ENCODE data around the gene KRT82.

Gene KRT82

GRCh38 chr12:52356762-52357580 is 49.2 kb downstream of the KRT82 start:
- ChIA-PET CTCF (no interaction called here), POLR2A (no interaction called here)
- TF ChIP-seq PKNOX1 (IDR thresholded peaks at IDR 0.05) = no peak
- TF ChIP-seq BHLHE40 (IDR thresholded peaks at IDR 0.05; ENCODE audit: borderline replicate concordance) = no peak
- TF ChIP-seq SUZ12 (IDR thresholded peaks at IDR 0.05) = no peak
- TF ChIP-seq ZNF384 (IDR thresholded peaks at IDR 0.05) = no peak
- no peak for TF ChIP-seq HDGF (IDR thresholded peaks at IDR 0.05; ENCODE audit: borderline replicate concordance)
- TF ChIP-seq FOXA1 (IDR thresholded peaks at IDR 0.05) = no peak
- TF ChIP-seq FOXK2 (IDR thresholded peaks at IDR 0.05) = no peak
- TF ChIP-seq TARDBP (IDR thresholded peaks at IDR 0.05) = no peak
- TF ChIP-seq ARNT (IDR thresholded peaks at IDR 0.05) = no peak
- no peak for TF ChIP-seq FOXM1 (IDR thresholded peaks at IDR 0.05; ENCODE audit: borderline replicate concordance)
- no peak for TF ChIP-seq L3MBTL2 (conservative IDR thresholded peaks at IDR 0.05)
- no peak for TF ChIP-seq SP1 (IDR thresholded peaks at IDR 0.05)
- TF ChIP-seq ELF4 (IDR thresholded peaks at IDR 0.05) = no peak
- TF ChIP-seq LEF1 (IDR thresholded peaks at IDR 0.05; ENCODE audit: borderline replicate concordance) = no peak
- no peak for TF ChIP-seq NFRKB (IDR thresholded peaks at IDR 0.05)
- no peak for TF ChIP-seq CTBP1 (IDR thresholded peaks at IDR 0.05; ENCODE audit: borderline replicate concordance)
- DNase-seq (ENCODE audit: extremely low spot score) = no peak

GRCh38 chr12:52356031-52356761 is 49.9 kb downstream of the KRT82 start:
- TF ChIP-seq CTBP1 (IDR thresholded peaks at IDR 0.05; ENCODE audit: borderline replicate concordance) = no peak
- no peak for TF ChIP-seq HDGF (IDR thresholded peaks at IDR 0.05; ENCODE audit: borderline replicate concordance)
- TF ChIP-seq BHLHE40 (IDR thresholded peaks at IDR 0.05; ENCODE audit: borderline replicate concordance) = no peak
- TF ChIP-seq TARDBP (IDR thresholded peaks at IDR 0.05) = no peak
- no peak for TF ChIP-seq ZNF384 (IDR thresholded peaks at IDR 0.05)
- no peak for TF ChIP-seq PKNOX1 (IDR thresholded peaks at IDR 0.05)
- TF ChIP-seq LEF1 (IDR thresholded peaks at IDR 0.05; ENCODE audit: borderline replicate concordance) = no peak
- no peak for TF ChIP-seq SP1 (IDR thresholded peaks at IDR 0.05)
- no peak for TF ChIP-seq FOXM1 (IDR thresholded peaks at IDR 0.05; ENCODE audit: borderline replicate concordance)
- TF ChIP-seq ELF4 (IDR thresholded peaks at IDR 0.05) = no peak
- TF ChIP-seq SUZ12 (IDR thresholded peaks at IDR 0.05) = no peak
- POLR2A ChIA-PET = no interaction called here
- CTCF ChIA-PET = no interaction called here
- DNase-seq (ENCODE audit: extremely low spot score) = no peak

- TF ChIP-seq ELF4 (IDR thresholded peaks at IDR 0.05) = no peak
- TF ChIP-seq PKNOX1 (IDR thresholded peaks at IDR 0.05) = no peak
- TF ChIP-seq FOXM1 (IDR thresholded peaks at IDR 0.05; ENCODE audit: borderline replicate concordance) = no peak
- no peak for TF ChIP-seq CTBP1 (IDR thresholded peaks at IDR 0.05; ENCODE audit: borderline replicate concordance)
- TF ChIP-seq FOXK2 (IDR thresholded peaks at IDR 0.05) = no peak
- TF ChIP-seq NFRKB (IDR thresholded peaks at IDR 0.05) = no peak
- TF ChIP-seq HDGF (IDR thresholded peaks at IDR 0.05; ENCODE audit: borderline replicate concordance) = no peak
- no peak for TF ChIP-seq BHLHE40 (IDR thresholded peaks at IDR 0.05; ENCODE audit: borderline replicate concordance)
- no peak for TF ChIP-seq L3MBTL2 (conservative IDR thresholded peaks at IDR 0.05)
- no peak for TF ChIP-seq SUZ12 (IDR thresholded peaks at IDR 0.05)
- ChIA-PET CTCF (no interaction called here), POLR2A (no interaction called here)
- DNase-seq (ENCODE audit: extremely low spot score) = no peak
Observed at GRCh38 chr12:52355176-52355575, 51.0 kb downstream of the KRT82 start.

GRCh38 chr12:52354200-52354599 is 51.9 kb downstream of the KRT82 start:
- POLR2A ChIA-PET = no interaction called here
- CTCF ChIA-PET = interaction anchor here (1.1 kb wide), 1 partner anchor 18 kb away, joined by 3 read pairs; no protein-coding TSS in a partner anchor
- no peak for TF ChIP-seq ELF4 (IDR thresholded peaks at IDR 0.05)
- no peak for TF ChIP-seq CTBP1 (IDR thresholded peaks at IDR 0.05; ENCODE audit: borderline replicate concordance)
- TF ChIP-seq ARNT (IDR thresholded peaks at IDR 0.05) = no peak
- TF ChIP-seq FOXK2 (IDR thresholded peaks at IDR 0.05) = no peak
- TF ChIP-seq SUZ12 (IDR thresholded peaks at IDR 0.05) = no peak
- TF ChIP-seq L3MBTL2 (conservative IDR thresholded peaks at IDR 0.05) = no peak
- TF ChIP-seq HDGF (IDR thresholded peaks at IDR 0.05; ENCODE audit: borderline replicate concordance) = no peak
- no peak for TF ChIP-seq FOXA1 (IDR thresholded peaks at IDR 0.05)
- no peak for DNase-seq (ENCODE audit: extremely low spot score)

GRCh38 chr12:52353766-52354165 is 52.4 kb downstream of the KRT82 start:
- POLR2A ChIA-PET = no interaction called here
- DNase-seq (ENCODE audit: extremely low spot score) = no peak
- TF ChIP-seq SP1 (IDR thresholded peaks at IDR 0.05) (no peak), FOXK2 (IDR thresholded peaks at IDR 0.05) (no peak), FOXM1 (IDR thresholded peaks at IDR 0.05; ENCODE audit: borderline replicate concordance) (no peak), L3MBTL2 (conservative IDR thresholded peaks at IDR 0.05) (no peak), SUZ12 (IDR thresholded peaks at IDR 0.05) (no peak), LEF1 (IDR thresholded peaks at IDR 0.05; ENCODE audit: borderline replicate concordance) (no peak), ARNT (IDR thresholded peaks at IDR 0.05) (no peak), TARDBP (IDR thresholded peaks at IDR 0.05) (no peak), ELF4 (IDR thresholded peaks at IDR 0.05) (no peak), HDGF (IDR thresholded peaks at IDR 0.05; ENCODE audit: borderline replicate concordance) (no peak), NFRKB (IDR thresholded peaks at IDR 0.05) (no peak), BHLHE40 (IDR thresholded peaks at IDR 0.05; ENCODE audit: borderline replicate concordance) (no peak), CTBP1 (IDR thresholded peaks at IDR 0.05; ENCODE audit: borderline replicate concordance) (no peak), FOXA1 (IDR thresholded peaks at IDR 0.05) (no peak), PKNOX1 (IDR thresholded peaks at IDR 0.05) (no peak), ZNF384 (IDR thresholded peaks at IDR 0.05) (no peak)
- CTCF ChIA-PET = interaction anchor here (1.1 kb wide), 1 partner anchor 19 kb away, joined by 3 read pairs; no protein-coding TSS in a partner anchor
